Measurements from ENCODE around the gene EME2. TPM values are rescaled to one million over a fixed set of nuclear protein-coding genes. Genes with fewer than 3 reads are reported as not detected.
"Not testable (repeated sequence)": the region's sequence is repeated elsewhere in the genome, so short reads cannot be mapped to it uniquely, and the experiment has no call there.

The EME2 gene
- total RNA-seq, 4 donors from 2014 or later: 8.8 to 14.4 (median 10.1) TPM

DNA sequence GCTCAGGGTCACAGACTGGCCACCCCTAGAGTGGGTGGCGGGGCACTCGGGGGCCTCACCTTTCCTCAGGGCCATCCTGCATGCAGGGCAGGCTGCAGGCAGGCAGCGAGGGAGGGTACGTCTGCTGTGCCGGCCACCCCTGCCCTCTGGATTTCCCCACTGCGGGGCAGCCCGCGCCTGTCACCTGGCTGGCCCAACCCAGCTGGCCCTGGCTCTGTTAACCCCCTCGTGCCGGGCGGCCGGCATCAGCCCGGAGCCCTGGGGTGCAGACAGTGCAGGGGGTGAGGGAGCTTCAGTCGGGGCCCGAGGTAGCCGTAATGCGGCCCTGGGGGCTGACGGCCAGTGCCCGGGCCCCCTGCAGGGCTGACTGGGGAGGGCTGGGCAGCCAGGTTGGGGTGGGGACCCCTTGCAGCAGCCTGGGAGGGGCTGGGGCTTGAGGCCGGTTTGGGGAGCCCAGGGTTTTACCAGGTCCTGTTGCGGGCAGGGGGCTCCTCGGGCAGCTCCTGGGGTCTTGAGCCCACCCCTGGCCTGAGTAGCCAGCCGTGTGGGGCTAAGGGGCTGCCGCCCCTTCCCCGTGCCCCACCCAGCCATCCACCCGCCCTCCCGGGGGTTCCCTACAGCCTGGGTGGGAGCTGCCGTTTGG lies 21.1 kb downstream of the EME2 start, which contains the start of gene IGFALS:
IGFALS (minus strand) TSS at position 128 of the 643 bp plus-strand sequence; CDS start at position 75, 53 bp downstream.
- peaks cover 0 to 40% (median 2%) of the 10 kb centered on the region in 3 donors for H3K36me3 ChIP-seq
- H3K9me3 ChIP-seq: peaks cover 0 to 13% (median 0%) of the 10 kb centered on the region in 3 donors
- H3K4me1 ChIP-seq: peaks cover 6 to 25% (median 7%) of the 10 kb centered on the region in 3 donors
- TF ChIP-seq, protein P1, sequence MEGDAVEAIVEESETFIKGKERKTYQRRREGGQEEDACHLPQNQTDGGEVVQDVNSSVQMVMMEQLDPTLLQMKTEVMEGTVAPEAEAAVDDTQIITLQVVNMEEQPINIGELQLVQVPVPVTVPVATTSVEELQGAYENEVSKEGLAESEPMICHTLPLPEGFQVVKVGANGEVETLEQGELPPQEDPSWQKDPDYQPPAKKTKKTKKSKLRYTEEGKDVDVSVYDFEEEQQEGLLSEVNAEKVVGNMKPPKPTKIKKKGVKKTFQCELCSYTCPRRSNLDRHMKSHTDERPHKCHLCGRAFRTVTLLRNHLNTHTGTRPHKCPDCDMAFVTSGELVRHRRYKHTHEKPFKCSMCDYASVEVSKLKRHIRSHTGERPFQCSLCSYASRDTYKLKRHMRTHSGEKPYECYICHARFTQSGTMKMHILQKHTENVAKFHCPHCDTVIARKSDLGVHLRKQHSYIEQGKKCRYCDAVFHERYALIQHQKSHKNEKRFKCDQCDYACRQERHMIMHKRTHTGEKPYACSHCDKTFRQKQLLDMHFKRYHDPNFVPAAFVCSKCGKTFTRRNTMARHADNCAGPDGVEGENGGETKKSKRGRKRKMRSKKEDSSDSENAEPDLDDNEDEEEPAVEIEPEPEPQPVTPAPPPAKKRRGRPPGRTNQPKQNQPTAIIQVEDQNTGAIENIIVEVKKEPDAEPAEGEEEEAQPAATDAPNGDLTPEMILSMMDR (IDR thresholded peaks at IDR 0.05): no peak
- no peak for TF ChIP-seq POLR2A (IDR thresholded peaks at IDR 0.05)
- WGBS, 2 donors: 30% methylated on average over 2 of the region's 28 CpGs; no CpG with 5 or more reads in 1 of the 2 donors
- no peaks in the 10 kb centered on the region for H3K27me3 ChIP-seq
- H3K4me3 ChIP-seq: no peak within 1 kb of the TSS
- intact Hi-C loops (cut with DNase I): no loop called here
- no peak within 1 kb of the TSS for H3K27ac ChIP-seq
- DNase-seq: no peak

DNA sequence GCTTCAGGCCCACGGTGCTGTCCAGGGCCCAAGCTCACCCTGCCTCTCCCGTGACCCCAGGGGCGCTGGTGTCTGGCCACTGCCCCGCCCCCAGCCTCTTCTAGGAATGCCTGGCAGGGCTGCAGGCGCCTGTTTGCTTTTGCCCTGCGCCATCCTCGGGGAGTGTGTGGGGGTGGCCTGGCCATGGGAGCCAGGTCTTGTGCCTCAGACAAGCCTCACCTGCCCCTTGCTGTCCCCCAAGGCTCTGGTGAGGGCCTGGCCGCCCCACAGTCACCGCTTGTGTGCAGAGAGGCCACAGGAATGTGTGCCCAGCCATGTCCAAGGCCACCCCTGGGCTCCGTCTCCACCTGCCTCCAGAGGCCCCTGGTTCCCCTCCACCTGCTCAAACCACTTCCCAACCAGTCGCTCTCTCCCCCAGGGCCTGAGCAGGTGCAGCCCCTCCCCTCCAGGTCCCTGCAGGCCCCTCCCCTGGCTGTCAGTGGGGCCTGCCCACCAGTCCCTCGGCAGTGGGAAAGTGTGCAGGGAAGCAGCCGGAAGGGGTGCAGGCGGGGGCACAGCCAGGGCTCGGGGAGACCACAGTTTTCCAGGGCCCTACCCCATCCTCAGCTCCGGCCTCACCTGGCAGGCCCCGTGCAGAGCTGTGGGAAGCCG lies 21.7 kb downstream of the EME2 start:
- Histone ChIP-seq H3K27me3 (no peaks in the 10 kb centered on the region), H3K27ac (no peak overlapping the region), H3K4me1 (peaks cover 0 to 19% (median 2%) of the 10 kb centered on the region in 3 donors), H3K36me3 (peaks cover 0 to 34% (median 0%) of the 10 kb centered on the region in 3 donors), H3K4me3 (no peak overlapping the region), H3K9me3 (peaks cover 0 to 15% (median 0%) of the 10 kb centered on the region in 3 donors)
- 53 to 80% methylated on average over 2 to 4 of the region's 18 CpGs for WGBS, 2 donors
- DNase-seq: no peak
- intact Hi-C loops (cut with DNase I): no loop called here
- no peak for TF ChIP-seq POLR2A (IDR thresholded peaks at IDR 0.05)
- TF ChIP-seq, protein P1 (IDR thresholded peaks at IDR 0.05): no peak

DNA sequence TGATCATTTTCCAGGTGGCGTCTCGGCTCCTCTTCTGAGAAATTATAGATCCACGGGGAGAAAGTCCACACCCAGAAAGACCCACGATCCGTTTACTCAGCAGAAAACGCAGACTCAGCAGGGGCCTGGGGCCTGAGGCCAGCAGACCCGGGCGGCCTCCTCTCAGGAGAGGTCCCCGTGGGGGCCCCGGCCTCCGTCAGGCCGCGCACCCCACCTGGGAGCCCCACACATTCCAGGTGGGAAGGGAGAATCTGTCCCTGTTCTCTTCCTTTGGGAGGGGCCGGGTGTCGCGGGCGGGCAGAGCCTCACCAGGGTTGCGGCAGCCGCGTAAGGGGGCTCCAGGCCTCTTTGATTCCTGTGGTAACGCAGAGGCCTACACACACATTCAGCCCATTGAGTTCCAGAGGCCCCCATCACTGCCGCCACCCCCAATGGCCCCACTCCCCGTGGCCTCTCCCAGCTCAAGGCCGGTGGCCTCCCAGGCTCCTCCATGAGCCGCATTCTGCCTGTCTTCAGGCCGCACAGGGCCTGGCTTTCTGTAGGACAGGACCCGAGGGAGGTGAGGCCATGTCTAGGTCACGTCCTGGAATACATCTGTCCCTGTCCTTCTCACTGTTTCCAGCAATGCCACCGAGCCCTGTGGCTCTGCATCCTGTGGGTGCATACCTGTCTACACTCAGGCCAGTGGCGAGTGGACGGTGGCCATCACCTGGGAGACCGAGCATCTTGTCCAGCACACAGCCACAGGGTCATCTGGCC lies 22.5 kb downstream of the EME2 start:
- no peaks in the 10 kb centered on the region for H3K27me3 ChIP-seq
- H3K4me3 ChIP-seq: no peak overlapping the region
- H3K27ac ChIP-seq: no peak overlapping the region
- no peak for DNase-seq
- intact Hi-C loops (cut with DNase I): no loop called here
- peaks cover 0 to 26% (median 0%) of the 10 kb centered on the region in 3 donors for H3K36me3 ChIP-seq
- WGBS, 2 donors: 94 to 98% methylated on average over 7 to 13 of the region's 32 CpGs
- peaks cover 0 to 15% (median 0%) of the 10 kb centered on the region in 3 donors for H3K9me3 ChIP-seq
- TF ChIP-seq, protein P1 (IDR thresholded peaks at IDR 0.05): no peak
- no peak for TF ChIP-seq POLR2A (IDR thresholded peaks at IDR 0.05)
- H3K4me1 ChIP-seq: peaks cover 0 to 12% (median 0%) of the 10 kb centered on the region in 3 donors

DNA sequence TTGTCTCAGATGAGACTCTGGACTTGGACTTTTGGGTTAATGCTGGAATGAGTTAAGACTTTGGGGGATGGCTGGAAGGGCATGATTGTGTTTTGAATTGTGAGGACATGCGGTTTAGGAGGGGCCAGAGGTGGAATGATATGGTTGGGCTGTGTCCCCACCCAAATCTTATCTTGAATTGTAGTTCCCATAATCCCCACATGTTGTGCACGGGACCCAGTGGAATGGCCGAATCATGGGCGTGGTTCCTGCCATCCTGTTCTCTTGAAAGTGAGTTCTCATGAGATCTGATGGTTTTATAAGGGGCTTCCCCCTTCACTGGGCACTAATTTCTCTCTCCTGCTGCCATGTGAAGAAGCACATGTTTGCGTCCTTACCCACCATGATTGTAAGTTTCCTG lies 26.7 kb downstream of the EME2 start:
- DNase-seq; H3K36me3 ChIP-seq; H3K27me3 ChIP-seq; H3K4me3 ChIP-seq; H3K4me1 ChIP-seq; H3K27ac ChIP-seq; intact Hi-C loops (cut with DNase I): not testable (repeated sequence)
- H3K9me3 ChIP-seq: peaks cover 0 to 15% (median 0%) of the 10 kb centered on the region in 3 donors
- 81 to 84% methylated on average over 5 of the region's 5 CpGs for WGBS, 2 donors

DNA sequence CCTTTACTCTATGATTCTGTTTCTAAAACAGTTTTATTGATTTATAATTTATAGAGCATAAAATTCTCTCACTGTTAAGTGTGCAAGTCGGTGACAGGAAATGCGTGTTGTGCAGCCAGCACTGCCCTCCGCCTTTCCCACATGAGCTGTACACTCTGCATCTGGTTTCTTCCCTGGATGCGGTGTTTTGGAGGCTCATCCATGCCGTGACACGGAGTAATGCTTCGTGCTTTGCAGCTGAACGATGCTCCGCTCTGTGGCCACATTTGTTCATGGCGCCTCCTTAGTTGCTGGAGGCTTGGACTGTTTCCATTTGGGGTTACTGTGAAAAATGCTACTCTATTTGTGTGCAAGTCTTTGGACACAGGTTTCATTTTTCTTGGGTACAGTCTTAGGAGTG lies 28.1 kb downstream of the EME2 start:
- peaks cover 0 to 15% (median 0%) of the 10 kb centered on the region in 3 donors for H3K9me3 ChIP-seq
- H3K4me1 ChIP-seq: no peaks in the 10 kb centered on the region
- no peaks in the 10 kb centered on the region for H3K36me3 ChIP-seq
- H3K27me3 ChIP-seq: no peaks in the 10 kb centered on the region
- no peak for TF ChIP-seq POLR2A (IDR thresholded peaks at IDR 0.05)
- TF ChIP-seq, protein P1 (IDR thresholded peaks at IDR 0.05): no peak
- intact Hi-C loops (cut with DNase I): no loop called here
- no peak overlapping the region for H3K4me3 ChIP-seq
- no peak overlapping the region for H3K27ac ChIP-seq
- no peak for DNase-seq
- WGBS, 2 donors: 77 to 83% methylated on average over 10 of the region's 10 CpGs
